Caco-2 (cell line): Measurements from ENCODE around the gene NXPE2. TPM values are rescaled to one million over a fixed set of nuclear protein-coding genes. Genes with fewer than 3 reads are reported as not detected.

Experiments
- BruUV-seq: library from RNA; stranded (reverse); fragments of 400-500 nt; replicated peaks from 2 replicates; lab custom pipeline; 2021; lab: Mats Ljungman, UMichigan
- CTCF ChIA-PET: fragments of 300-600 bp; sonication (Branson Sonifier 250); formaldehyde crosslinking; loops from one replicate; lab custom pipeline; 2022; ENCODE audit warnings: antibody characterized with exemption; lab: Charles Lee
- POLR2A ChIA-PET: fragments of 300-600 bp; sonication (Branson Sonifier 250); formaldehyde crosslinking; loops from one replicate; lab custom pipeline; 2022; ENCODE audit warnings: antibody characterized with exemption; lab: Charles Lee
- DNase-seq, 2 experiments: peaks; one replicate each; pipeline versions ENCODE4 v3.0.0 to v3.0.0-alpha.2; 2020 to 2022
- H3K27me3 ChIP-seq: replicated peaks from 2 replicates; pipeline ENCODE4 v1.6.0; 2011; ENCODE audit warnings: low read length; ENCODE audit not compliant: control insufficient read depth, insufficient read depth
- H3K36me3 ChIP-seq: 2 replicates; pipeline ENCODE4 v1.5.1; 2011; ENCODE audit warnings: low read length; ENCODE audit not compliant: control insufficient read depth, insufficient read depth
- H3K4me1 ChIP-seq: fragments of 250-450 bp; sonication (Bioruptor Pico); 2 replicates; pipeline ENCODE4 v1.5.1; 2020; ENCODE audit warnings: mild to moderate bottlenecking
- H3K4me3 ChIP-seq: 2 replicates; pipeline ENCODE4 v1.5.1; 2011; ENCODE audit warnings: low read depth, mild to moderate bottlenecking, control low read depth, low read length
- H3K9me3 ChIP-seq: fragments of 250-450 bp; sonication (Bioruptor Pico); 2 replicates; pipeline ENCODE4 v1.5.1; 2020; ENCODE audit warnings: mild to moderate bottlenecking, moderate library complexity
- H3K27ac Mint-ChIP-seq: one replicate; pipeline ENCODE4 v1.8.0; 2022; ENCODE audit warnings: mixed read lengths; ENCODE audit not compliant: unreplicated experiment
- H3K27me3 Mint-ChIP-seq: one replicate; pipeline ENCODE4 v1.8.0; 2022; ENCODE audit warnings: mixed read lengths; ENCODE audit not compliant: insufficient read depth, unreplicated experiment
- H3K36me3 Mint-ChIP-seq: one replicate; pipeline ENCODE4 v1.8.0; 2022; ENCODE audit warnings: mild to moderate bottlenecking, mixed read lengths; ENCODE audit not compliant: insufficient read depth, unreplicated experiment
- H3K4me1 Mint-ChIP-seq: one replicate; pipeline ENCODE4 v1.8.0; 2022; ENCODE audit warnings: low read depth, mixed read lengths; ENCODE audit not compliant: unreplicated experiment
- H3K4me3 Mint-ChIP-seq: one replicate; pipeline ENCODE4 v1.8.0; 2022; ENCODE audit warnings: mild to moderate bottlenecking, moderate library complexity, mixed read lengths; ENCODE audit not compliant: unreplicated experiment
- H3K9me3 Mint-ChIP-seq: one replicate; pipeline ENCODE4 v1.8.0; 2022; ENCODE audit warnings: mixed read lengths; ENCODE audit not compliant: unreplicated experiment
- intact Hi-C: fragments of 100-400 bp; cut with micrococcal nuclease; formaldehyde crosslinking; loops from one replicate; pipeline ENCODE4 v1.10.0; 2022; ENCODE audit not compliant: unreplicated experiment
- total RNA-seq: library from RNA; stranded (reverse); gene quantifications from 2 replicates; pipeline ENCODE4 v1.2.3, GENCODE V29; 2022
- TF ChIP-seq, protein P1 (sequence below), 2 experiments: fragments of 200-600 bp in 1 of 2; IDR thresholded peaks; 1 replicate in 1 of 2; 2 replicates in 1 of 2; pipeline versions ENCODE4 v1.5.1 to v1.8.0; 2011 to 2022; ENCODE audit warnings: antibody characterized with exemption in 1 of 2, control low read depth in 1 of 2, inconsistent platforms in 1 of 2, low read depth in 1 of 2, low read length in 1 of 2, mild to moderate bottlenecking in 1 of 2, moderate library complexity in 1 of 2; ENCODE audit not compliant: insufficient read depth in 1 of 2, severe bottlenecking in 1 of 2, unreplicated experiment in 1 of 2

Gene NXPE2
- total RNA-seq, 1 experiment from 2014 or later, result not detected

DNA sequence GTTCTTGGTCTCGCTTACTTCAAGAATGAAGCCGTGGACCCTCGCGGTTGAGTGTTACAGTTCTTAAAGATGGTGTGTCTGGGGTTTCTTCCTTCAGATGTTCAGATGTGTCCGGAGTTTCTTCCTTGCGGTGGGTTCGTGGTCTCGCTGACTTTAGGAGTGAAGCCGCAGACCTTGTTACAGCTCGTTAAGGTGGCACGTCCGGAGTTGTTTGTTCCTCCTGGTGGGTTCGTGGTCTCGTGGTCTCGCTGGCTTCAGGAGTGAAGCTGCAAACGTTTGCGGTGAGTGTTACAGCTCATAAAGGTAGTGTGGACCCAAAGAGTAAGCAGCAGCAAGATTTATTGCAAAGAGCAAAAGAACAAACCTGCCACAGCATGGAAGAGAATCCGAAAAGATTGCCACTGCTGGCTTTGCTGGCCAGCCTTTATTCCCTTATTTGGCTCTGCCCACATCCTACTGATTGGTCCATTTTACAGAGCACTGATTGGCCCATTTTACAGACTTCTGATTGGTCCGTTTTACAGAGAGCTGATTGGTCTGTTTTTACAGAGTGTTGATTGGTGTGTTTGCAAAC lies 27.1 kb upstream of the NXPE2 start:
- Histone ChIP-seq H3K9me3 (0 out of 2 replicates have a peak, but pooled peaks cover 7% of the 10 kb centered on the region), H3K4me1 (no peaks in the 10 kb centered on the region), H3K36me3 (no peaks in the 10 kb centered on the region), H3K4me3 (no peak overlapping the region), H3K27me3 (0 out of 2 replicates have a peak, but pooled peaks cover 1% of the 10 kb centered on the region)
- no peak overlapping the region for H3K4me3 Mint-ChIP-seq
- no peaks in the 10 kb centered on the region for H3K27me3 Mint-ChIP-seq
- CTCF ChIA-PET, result no interaction called here
- H3K27ac Mint-ChIP-seq, result no peak overlapping the region
- no peak for DNase-seq
- POLR2A ChIA-PET, result no interaction called here
- intact Hi-C loops, result no loop called here
- peaks cover 4% of the 10 kb centered on the region for H3K4me1 Mint-ChIP-seq
- BruUV-seq, result no TSS peak
- no peaks in the 10 kb centered on the region for H3K9me3 Mint-ChIP-seq
- H3K36me3 Mint-ChIP-seq, result no peaks in the 10 kb centered on the region
- TF ChIP-seq, protein P1, sequence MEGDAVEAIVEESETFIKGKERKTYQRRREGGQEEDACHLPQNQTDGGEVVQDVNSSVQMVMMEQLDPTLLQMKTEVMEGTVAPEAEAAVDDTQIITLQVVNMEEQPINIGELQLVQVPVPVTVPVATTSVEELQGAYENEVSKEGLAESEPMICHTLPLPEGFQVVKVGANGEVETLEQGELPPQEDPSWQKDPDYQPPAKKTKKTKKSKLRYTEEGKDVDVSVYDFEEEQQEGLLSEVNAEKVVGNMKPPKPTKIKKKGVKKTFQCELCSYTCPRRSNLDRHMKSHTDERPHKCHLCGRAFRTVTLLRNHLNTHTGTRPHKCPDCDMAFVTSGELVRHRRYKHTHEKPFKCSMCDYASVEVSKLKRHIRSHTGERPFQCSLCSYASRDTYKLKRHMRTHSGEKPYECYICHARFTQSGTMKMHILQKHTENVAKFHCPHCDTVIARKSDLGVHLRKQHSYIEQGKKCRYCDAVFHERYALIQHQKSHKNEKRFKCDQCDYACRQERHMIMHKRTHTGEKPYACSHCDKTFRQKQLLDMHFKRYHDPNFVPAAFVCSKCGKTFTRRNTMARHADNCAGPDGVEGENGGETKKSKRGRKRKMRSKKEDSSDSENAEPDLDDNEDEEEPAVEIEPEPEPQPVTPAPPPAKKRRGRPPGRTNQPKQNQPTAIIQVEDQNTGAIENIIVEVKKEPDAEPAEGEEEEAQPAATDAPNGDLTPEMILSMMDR (IDR thresholded peaks at IDR 0.05; ENCODE audit: insufficient read depth in 1 of 2, low read depth in 1 of 2, low read length in 1 of 2, severe bottlenecking in 1 of 2, unreplicated experiment in 1 of 2), result no peak

GRCh38 chr11:114653148-114653547 lies 25.2 kb upstream of the NXPE2 start:
- H3K4me1 ChIP-seq, result no peaks in the 10 kb centered on the region
- TF ChIP-seq, protein P1 (IDR thresholded peaks at IDR 0.05; ENCODE audit: insufficient read depth in 1 of 2, low read depth in 1 of 2, low read length in 1 of 2, severe bottlenecking in 1 of 2, unreplicated experiment in 1 of 2), result no peak
- no peak overlapping the region for H3K4me3 Mint-ChIP-seq
- H3K27ac Mint-ChIP-seq, result no peak overlapping the region
- H3K36me3 ChIP-seq, result no peaks in the 10 kb centered on the region
- no peaks in the 10 kb centered on the region for H3K36me3 Mint-ChIP-seq
- H3K9me3 Mint-ChIP-seq, result no peaks in the 10 kb centered on the region
- H3K4me1 Mint-ChIP-seq, result peaks cover 4% of the 10 kb centered on the region
- POLR2A ChIA-PET, result no interaction called here
- CTCF ChIA-PET, result no interaction called here
- no peak for DNase-seq
- H3K4me3 ChIP-seq, result no peak overlapping the region
- 0 out of 2 replicates have a peak, but pooled peaks cover 5% of the 10 kb centered on the region for H3K9me3 ChIP-seq
- no TSS peak for BruUV-seq
- no peaks in the 10 kb centered on the region for H3K27me3 Mint-ChIP-seq
- intact Hi-C loops, result no loop called here
- 0 out of 2 replicates have a peak, but pooled peaks cover 1% of the 10 kb centered on the region for H3K27me3 ChIP-seq

- POLR2A ChIA-PET, result no interaction called here
- intact Hi-C loops, result no loop called here
- H3K4me3 Mint-ChIP-seq, result no peak overlapping the region
Observed at GRCh38 chr11:114664641-114665040, 13.7 kb upstream of the NXPE2 start.

More at GRCh38 chr11:114664641-114665040, 13.7 kb upstream of the NXPE2 start:
- TF ChIP-seq, protein P1 (IDR thresholded peaks at IDR 0.05; ENCODE audit: insufficient read depth in 1 of 2, low read depth in 1 of 2, low read length in 1 of 2, severe bottlenecking in 1 of 2, unreplicated experiment in 1 of 2), result no peak
- Histone ChIP-seq H3K9me3 (no peaks in the 10 kb centered on the region; the same call in 1 of the 2 replicates), H3K27me3 (no peaks in the 10 kb centered on the region), H3K36me3 (no peaks in the 10 kb centered on the region), H3K4me3 (no peak overlapping the region), H3K4me1 (no peaks in the 10 kb centered on the region)
- Mint-ChIP-seq H3K4me1 (no peaks in the 10 kb centered on the region), H3K27me3 (peaks cover 3% of the 10 kb centered on the region), H3K9me3 (no peaks in the 10 kb centered on the region), H3K36me3 (no peaks in the 10 kb centered on the region), H3K27ac (no peak overlapping the region)
- BruUV-seq, result no TSS peak
- CTCF ChIA-PET, result no interaction called here
- DNase-seq, result no peak
